Mucosa of gallbladder (tissue), 1 donor: ENCODE results near the gene ARF3. TPM values are rescaled to one million over a fixed set of nuclear protein-coding genes. Genes with fewer than 3 reads are reported as not detected.
"Not testable (repeated sequence)": the region's sequence is repeated elsewhere in the genome, so short reads cannot be mapped to it uniquely, and the experiment has no call there.

Experiments
- DNase-seq: peaks from one replicate; pipeline ENCODE4 v3.0.0-alpha.2; 2020; ENCODE audit warnings: low spot score
- total RNA-seq: library from RNA; stranded (reverse); gene quantifications from one replicate; pipeline ENCODE4 v1.2.1, GENCODE V29; 2021
- donor health status: DM: no; HTN: no; CAD: no.

ARF3 gene
- total RNA-seq, 1 donor from 2014 or later = 198 TPM

GRCh38 chr12:48929551-48929950 is 27.7 kb downstream of the ARF3 start:
- no peak for DNase-seq

DNA sequence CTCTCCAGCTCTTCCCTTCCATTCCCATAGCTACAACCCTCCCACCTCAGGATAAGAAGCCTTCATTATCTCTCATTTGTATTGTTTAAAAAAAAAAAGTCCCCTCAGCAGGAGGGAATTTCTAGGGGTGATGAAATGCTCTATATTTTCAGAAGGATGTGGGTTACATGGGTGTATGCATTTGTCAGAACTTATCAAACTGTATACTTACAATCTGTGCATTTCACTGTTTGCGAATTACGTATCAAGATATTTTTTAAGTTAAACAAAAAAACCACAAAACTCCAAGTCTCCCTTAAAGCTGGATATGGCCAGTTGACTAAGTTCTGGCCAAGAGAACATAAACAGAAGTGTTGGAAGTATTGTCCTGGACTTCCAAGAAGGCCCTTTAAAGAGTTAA is 30.0 kb downstream of the ARF3 start:
- DNase-seq = no peak

- peak; percentile 34 for DNase-seq
Observed at GRCh38 chr12:48925304-48926011, 31.8 kb downstream of the ARF3 start, which contains the start of gene FKBP11. Gene FKBP11, minus strand, starts transcription at chr12:48925492. Its CDS starts 64 bp downstream, at chr12:48925428.

GRCh38 chr12:48924617-48925303 is 32.5 kb downstream of the ARF3 start:
- no peak for DNase-seq

DNA sequence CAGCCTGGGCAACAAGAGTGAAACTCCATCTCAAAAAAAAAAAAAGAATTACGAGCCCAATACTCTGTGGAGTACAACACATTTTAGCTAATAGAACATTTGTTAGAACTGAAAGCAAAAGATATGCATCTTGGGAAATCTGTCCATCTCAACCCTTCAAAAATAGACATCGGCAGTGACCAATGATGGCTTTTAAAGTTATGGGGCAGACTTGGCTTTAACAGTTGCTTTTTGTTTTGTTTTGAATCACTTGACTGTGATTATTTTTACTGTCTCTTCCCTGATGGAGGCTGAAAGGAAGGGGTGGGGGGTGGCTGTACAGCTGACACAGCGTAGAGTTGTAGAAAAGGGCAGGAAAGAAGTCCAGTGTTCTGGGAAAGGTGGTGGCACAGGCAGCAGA is 34.2 kb downstream of the ARF3 start:
- no peak for DNase-seq

DNA sequence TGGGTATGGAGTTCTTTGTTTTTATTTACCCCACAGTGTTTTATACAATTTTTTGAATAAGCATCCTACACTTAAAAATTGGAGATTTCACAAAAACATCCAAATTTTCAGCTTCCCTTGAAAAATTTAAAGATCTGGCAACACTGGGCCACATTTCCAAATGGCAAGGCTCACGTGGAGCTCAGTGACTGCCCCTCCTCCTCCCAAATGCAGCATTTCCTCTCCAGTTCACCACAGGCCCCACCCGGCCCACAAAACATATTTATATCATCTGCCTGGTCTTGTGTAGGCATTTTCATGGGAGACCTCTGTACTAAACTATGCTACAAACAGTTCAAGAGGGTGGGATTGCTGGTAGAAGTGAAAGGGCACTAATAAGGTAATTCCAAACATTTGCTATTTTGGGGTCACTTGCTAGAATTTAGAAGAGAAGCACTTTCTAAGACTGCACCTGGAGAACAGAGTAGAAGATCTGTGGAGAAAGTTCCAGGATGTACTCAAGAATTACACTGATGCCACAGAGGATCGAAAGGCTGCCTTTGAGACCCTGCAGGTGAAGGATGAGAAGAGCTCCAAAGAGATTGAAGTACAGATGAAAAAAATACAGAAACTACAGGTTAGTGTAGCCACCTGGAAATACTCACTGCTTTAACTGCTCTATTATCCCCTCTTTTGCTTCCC is 39.3 kb downstream of the ARF3 start:
- DNase-seq = no peak

- no peak for DNase-seq
Observed at GRCh38 chr12:48910196-48910595, 47.1 kb downstream of the ARF3 start.

- not testable (repeated sequence) for DNase-seq
Observed at GRCh38 chr12:48909698-48910097, 47.6 kb downstream of the ARF3 start.

- no peak for DNase-seq
Observed at GRCh38 chr12:48907245-48907644, 50.0 kb downstream of the ARF3 start.

DNA sequence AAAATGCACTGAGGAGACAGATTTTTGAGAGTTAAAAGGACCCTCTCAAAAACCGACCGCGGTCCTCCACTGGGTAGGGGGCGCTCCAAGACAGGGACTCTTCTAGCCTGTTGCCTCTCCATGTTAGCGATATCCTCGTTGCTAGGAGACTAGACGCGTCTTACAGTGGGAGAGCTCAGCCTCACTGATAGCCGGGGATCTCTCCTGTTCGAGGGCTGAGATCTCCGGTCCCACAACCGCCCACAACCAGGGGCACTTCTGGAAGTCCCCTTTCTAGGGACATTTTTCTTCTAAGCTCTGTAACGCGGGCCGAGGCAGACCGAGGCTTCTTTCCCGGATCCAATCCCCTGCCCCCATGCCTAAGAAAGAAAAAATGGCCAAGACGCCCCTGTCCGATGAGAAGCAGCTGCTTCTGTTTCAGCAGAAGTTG is 53.3 kb downstream of the ARF3 start:
- peak; percentile 88 for DNase-seq

DNA sequence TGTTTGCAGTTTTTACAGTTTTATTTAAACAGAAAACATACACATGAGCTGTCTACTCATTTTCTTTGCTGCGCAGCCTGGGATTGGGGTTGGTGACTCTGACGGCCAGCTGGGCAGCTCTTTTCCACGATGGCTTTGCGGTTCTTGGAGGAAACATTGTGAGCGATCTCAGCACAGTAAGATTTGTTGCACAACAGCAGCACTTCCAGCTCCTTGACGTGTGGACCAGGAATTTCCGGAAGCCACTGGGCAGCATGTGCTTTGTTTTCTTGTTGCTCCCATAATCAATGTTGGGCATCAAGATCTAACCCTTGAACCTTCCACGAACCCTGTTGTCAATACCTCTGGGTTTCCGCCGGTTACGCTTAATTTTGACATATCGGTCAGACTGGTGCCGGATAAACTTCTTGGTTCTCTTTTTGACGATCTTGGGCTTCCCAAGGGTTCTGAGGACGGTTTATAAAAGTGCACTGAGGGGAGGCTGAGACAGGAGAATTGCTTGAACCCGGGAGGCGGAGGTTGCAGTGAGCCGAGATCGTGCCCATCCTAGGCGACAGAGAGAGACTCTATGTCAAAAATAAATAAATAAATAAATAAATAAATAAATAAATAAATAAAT is 53.8 kb downstream of the ARF3 start:
- peak; percentile 48 for DNase-seq

DNA sequence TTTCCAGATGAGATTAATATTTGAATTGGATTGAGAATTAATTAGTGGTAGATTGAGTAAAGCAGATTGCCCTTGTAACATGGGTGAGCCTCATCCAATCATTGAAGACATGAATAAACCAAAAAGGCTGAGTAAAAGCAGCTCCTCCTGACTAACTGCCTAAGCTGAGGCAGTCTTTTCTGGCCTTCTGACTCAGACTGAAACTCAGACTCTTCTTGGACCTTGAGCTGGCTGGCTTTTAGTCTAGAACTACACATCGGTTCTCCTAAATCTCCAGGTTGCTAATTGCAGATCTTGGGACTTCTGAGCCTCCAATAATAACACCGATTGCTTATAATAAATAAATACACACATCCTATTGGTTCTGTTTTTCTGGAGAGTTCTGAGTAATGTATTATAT is 56.0 kb downstream of the ARF3 start:
- no peak for DNase-seq

GRCh38 chr12:48899651-48900050 is 57.6 kb downstream of the ARF3 start:
- DNase-seq = no peak

DNA sequence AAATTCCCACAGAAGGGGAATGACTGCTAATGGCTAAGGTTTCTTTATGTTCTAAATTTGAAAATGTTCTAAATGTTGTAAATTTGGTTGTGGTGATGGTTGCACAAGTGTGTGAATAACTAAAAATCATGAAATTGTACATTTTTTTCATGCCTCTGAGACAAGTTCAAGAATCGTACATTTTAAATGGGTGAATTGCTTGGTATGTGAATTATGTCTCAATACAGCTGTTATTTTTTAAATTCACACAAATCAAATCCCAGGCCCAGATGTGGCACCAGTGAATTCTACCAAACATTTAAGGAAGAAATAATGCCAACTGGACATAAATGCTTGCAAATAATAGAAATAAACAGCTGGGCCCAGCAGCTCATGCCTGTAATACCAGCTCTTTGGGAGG is 63.0 kb downstream of the ARF3 start:
- DNase-seq = no peak

DNA sequence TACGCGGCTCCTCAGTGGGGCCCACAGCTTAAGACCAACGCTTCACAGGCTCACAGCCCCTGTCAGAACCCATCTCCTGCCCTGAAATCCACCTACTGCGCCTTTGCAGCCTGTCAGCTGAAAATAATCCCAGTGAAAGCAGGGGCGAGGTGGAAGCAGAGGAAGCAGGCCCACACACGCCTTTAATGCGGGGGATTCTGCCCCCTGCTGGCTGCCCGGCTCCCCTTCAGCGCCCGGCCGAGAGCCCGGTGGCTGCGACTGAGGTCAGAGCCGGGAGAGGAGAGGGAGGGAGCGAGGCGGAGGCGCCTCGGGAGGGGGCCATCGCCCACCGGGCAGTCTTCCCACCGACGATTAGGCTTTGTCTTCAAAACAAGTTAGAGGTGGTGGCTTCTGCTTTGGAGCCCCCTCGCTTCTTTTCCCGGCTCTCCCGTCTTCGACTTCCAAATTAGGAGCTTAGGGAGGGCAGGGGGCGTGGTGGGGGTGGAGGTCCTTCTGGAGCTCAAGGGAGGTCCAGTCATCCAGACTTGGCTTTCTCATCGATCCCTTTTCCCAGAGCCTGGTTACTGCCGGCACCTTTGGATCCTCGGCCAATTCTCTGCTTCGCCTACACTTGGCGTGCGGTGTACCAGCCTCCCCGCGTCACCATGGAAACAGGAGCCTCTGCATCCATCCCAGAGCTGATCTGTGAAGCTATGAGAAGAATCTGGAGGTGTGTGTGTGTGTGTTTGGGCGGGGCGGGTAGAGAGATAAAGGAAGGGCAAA is 66.4 kb downstream of the ARF3 start:
- DNase-seq = peak; percentile 82

DNA sequence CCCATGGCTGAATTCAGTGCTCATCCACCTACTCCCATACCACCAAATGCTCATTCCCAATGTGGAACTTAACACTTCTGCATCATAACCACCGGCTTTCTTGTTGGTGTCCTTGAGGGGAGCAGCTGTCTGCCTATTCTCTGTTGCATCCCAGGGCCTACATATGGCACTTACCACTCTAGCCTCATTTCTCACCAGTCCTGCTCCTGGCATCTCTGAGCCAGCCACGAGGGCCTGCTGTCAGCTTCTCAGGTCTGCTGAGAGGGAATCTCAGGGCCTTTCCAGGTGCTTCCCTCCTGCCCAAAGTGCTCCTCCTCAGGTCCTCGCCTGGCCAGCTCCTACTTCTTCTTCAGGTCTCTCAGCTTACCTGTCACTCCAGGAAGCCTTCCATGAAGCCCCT is 67.6 kb downstream of the ARF3 start:
- no peak for DNase-seq

Other genes with a start within 250 kb of the ARF3 start
- 30.1 TPM for gene CCNT1, start 240.8 kb downstream of the ARF3 start, total RNA-seq
- 69.9 TPM for gene ADCY6, start 168.4 kb downstream of the ARF3 start, total RNA-seq
- gene CACNB3, start 139.0 kb downstream of the ARF3 start, total RNA-seq = 43.1 TPM
- 85.1 TPM for gene DDX23, start 105.3 kb downstream of the ARF3 start, total RNA-seq
- 14.6 TPM for gene RND1, start 91.6 kb downstream of the ARF3 start, total RNA-seq
- 34.6 TPM for gene FKBP11, start 32.0 kb downstream of the ARF3 start, total RNA-seq
- gene WNT10B, start 14.2 kb upstream of the ARF3 start, total RNA-seq = 0.58 TPM
- 0.29 TPM for gene WNT1, start 20.8 kb upstream of the ARF3 start, total RNA-seq
- 0.06 TPM for gene DDN, start 41.9 kb upstream of the ARF3 start, total RNA-seq
- 51.7 TPM for gene PRKAG1, start 61.3 kb upstream of the ARF3 start, total RNA-seq
- gene KMT2D, start 103.3 kb upstream of the ARF3 start, total RNA-seq = 104 TPM
- gene RHEBL1, start 112.5 kb upstream of the ARF3 start, total RNA-seq = 0.29 TPM
- gene DHH, start 137.3 kb upstream of the ARF3 start, total RNA-seq = 1.5 TPM
- gene LMBR1L, start 153.4 kb upstream of the ARF3 start, total RNA-seq = 53.1 TPM
- 361 TPM for gene TUBA1B, start 173.9 kb upstream of the ARF3 start, total RNA-seq
- gene TUBA1A, start 231.6 kb upstream of the ARF3 start, total RNA-seq = 155 TPM